Fibroblast of the aortic adventitia (primary cell): ENCODE measurements around the gene NHS. TPM values are rescaled to one million over a fixed set of nuclear protein-coding genes. Genes with fewer than 3 reads are reported as not detected.

ENCODE experiments used
- DNase-seq: peaks from one replicate; pipeline ENCODE4 v3.0.0-alpha.2; 2010; ENCODE audit warnings: low read depth
- H3K4me3 ChIP-seq: 2 replicates; pipeline ENCODE4 v1.5.1; 2011; ENCODE audit warnings: low read depth, mild to moderate bottlenecking, control low read depth, low read length, moderate library complexity
- CTCF ChIP-seq: IDR thresholded peaks from 2 replicates; pipeline ENCODE4 v1.5.1; 2011; ENCODE audit warnings: mild to moderate bottlenecking, low read length, control low read depth, inconsistent platforms; ENCODE audit not compliant: insufficient read depth
- total RNA-seq: library from RNA; depleted of rRNA; stranded (reverse); fragments of >200 nt; gene quantifications from 2 replicates; pipeline ENCODE4 v1.2.3, GENCODE V29; 2012; ENCODE audit warnings: low replicate concordance

Gene NHS
- total RNA-seq, 1 donor: 11.6 TPM

GRCh38 chrX:17465201-17465600 lies 90.2 kb downstream of the NHS start:
- no peak for DNase-seq
- TF ChIP-seq CTCF: no peak
- H3K4me3 ChIP-seq: no peak overlapping the region

GRCh38 chrX:17465802-17466201 lies 90.8 kb downstream of the NHS start:
- no peak for TF ChIP-seq CTCF
- no peak overlapping the region for H3K4me3 ChIP-seq
- DNase-seq: no peak

GRCh38 chrX:17470136-17470535 lies 95.1 kb downstream of the NHS start:
- TF ChIP-seq CTCF: no peak
- no peak for DNase-seq
- H3K4me3 ChIP-seq: no peak overlapping the region

GRCh38 chrX:17471121-17471520 lies 96.1 kb downstream of the NHS start:
- no peak overlapping the region for H3K4me3 ChIP-seq
- DNase-seq: no peak
- no peak for TF ChIP-seq CTCF

GRCh38 chrX:17471861-17472260 lies 96.9 kb downstream of the NHS start:
- no peak overlapping the region for H3K4me3 ChIP-seq
- TF ChIP-seq CTCF: no peak
- no peak for DNase-seq

- H3K4me3 ChIP-seq: no peak overlapping the region
- TF ChIP-seq CTCF: no peak
- DNase-seq: no peak
Observed at GRCh38 chrX:17472424-17472823, 97.4 kb downstream of the NHS start.

GRCh38 chrX:17473021-17473420 lies 98.0 kb downstream of the NHS start:
- DNase-seq: no peak
- no peak overlapping the region for H3K4me3 ChIP-seq
- TF ChIP-seq CTCF: no peak
